OCI-LY7 (cell line): Measurements from ENCODE around the gene GPR27.

Experiments used
- EZH2phosphoT487 ChIP-seq: fragments of 200-600 bp; sonication (generic); IDR thresholded peaks from 2 replicates; pipeline ENCODE4 v1.6.1; 2018; ENCODE audit warnings: low read depth, borderline replicate concordance, mild to moderate bottlenecking, mixed run types, antibody characterized with exemption, low read length, moderate library complexity, mixed read lengths
- TF ChIP-seq, protein P1 (sequence below): fragments of 200-600 bp; sonication (generic); conservative IDR thresholded peaks from 2 replicates; pipeline ENCODE4 v1.5.1; 2014; ENCODE audit warnings: mild to moderate bottlenecking, antibody characterized with exemption, low read length, moderate library complexity, mixed read lengths

DNA sequence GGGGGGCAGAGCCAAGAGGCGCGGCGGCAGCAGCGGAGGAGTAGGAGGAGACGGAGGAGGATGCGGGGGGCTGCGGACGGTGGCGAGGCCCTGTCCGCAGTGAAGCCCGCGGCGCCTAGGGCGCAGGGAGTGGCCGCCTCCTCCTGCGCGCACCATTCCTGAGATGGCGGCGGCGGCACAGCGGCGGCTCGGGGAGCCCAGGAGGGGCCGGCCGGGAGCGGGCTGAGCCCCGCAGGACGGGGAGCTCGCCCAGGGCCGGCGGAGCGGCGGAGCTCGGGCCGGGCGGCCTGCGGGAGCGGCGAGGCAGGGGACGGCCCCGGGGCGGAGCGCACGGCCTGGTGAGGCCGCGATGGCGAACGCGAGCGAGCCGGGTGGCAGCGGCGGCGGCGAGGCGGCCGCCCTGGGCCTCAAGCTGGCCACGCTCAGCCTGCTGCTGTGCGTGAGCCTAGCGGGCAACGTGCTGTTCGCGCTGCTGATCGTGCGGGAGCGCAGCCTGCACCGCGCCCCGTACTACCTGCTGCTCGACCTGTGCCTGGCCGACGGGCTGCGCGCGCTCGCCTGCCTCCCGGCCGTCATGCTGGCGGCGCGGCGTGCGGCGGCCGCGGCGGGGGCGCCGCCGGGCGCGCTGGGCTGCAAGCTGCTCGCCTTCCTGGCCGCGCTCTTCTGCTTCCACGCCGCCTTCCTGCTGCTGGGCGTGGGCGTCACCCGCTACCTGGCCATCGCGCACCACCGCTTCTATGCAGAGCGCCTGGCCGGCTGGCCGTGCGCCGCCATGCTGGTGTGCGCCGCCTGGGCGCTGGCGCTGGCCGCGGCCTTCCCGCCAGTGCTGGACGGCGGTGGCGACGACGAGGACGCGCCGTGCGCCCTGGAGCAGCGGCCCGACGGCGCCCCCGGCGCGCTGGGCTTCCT is at the start of gene GPR27:
- TF ChIP-seq, protein P1, sequence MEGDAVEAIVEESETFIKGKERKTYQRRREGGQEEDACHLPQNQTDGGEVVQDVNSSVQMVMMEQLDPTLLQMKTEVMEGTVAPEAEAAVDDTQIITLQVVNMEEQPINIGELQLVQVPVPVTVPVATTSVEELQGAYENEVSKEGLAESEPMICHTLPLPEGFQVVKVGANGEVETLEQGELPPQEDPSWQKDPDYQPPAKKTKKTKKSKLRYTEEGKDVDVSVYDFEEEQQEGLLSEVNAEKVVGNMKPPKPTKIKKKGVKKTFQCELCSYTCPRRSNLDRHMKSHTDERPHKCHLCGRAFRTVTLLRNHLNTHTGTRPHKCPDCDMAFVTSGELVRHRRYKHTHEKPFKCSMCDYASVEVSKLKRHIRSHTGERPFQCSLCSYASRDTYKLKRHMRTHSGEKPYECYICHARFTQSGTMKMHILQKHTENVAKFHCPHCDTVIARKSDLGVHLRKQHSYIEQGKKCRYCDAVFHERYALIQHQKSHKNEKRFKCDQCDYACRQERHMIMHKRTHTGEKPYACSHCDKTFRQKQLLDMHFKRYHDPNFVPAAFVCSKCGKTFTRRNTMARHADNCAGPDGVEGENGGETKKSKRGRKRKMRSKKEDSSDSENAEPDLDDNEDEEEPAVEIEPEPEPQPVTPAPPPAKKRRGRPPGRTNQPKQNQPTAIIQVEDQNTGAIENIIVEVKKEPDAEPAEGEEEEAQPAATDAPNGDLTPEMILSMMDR: no peak
- no peak for TF ChIP-seq EZH2phosphoT487
